Adrenal gland (tissue), 12 donors: Measurements from ENCODE around the gene CAMK2A. TPM values are rescaled to one million over a fixed set of nuclear protein-coding genes. Genes with fewer than 3 reads are reported as not detected.

Experiments used
- DNase-seq, 7 donors: peaks; one replicate each; pipeline ENCODE4 v3.0.0-alpha.2; 2019 to 2020
- H3K27ac ChIP-seq, 5 donors: fragments of 200-600 bp; sonication (generic) in 4 of 5; 1 replicate in 3 of 5; 2 replicates in 2 of 5; pipeline versions ENCODE4 v1.5.1 to v1.8.0; 2016 to 2020; ENCODE audit warnings: mild to moderate bottlenecking in 1 of 5
- H3K27me3 ChIP-seq: fragments of 200-600 bp; 2 replicates; pipeline ENCODE4 v1.8.0; 2021
- H3K36me3 ChIP-seq, 2 donors: fragments of 200-600 bp; replicated peaks in 1 of 2; 1 replicate in 1 of 2; 2 replicates in 1 of 2; pipeline versions ENCODE4 v1.5.1 to v1.8.0; 2018 to 2022
- H3K4me1 ChIP-seq, 2 donors: fragments of 200-600 bp; replicated peaks in 1 of 2; 1 replicate in 1 of 2; 2 replicates in 1 of 2; pipeline versions ENCODE4 v1.5.1 to v1.8.0; 2018 to 2021
- H3K4me3 ChIP-seq, 4 donors: fragments of 200-600 bp; sonication (generic) in 3 of 4; one replicate each; pipeline ENCODE4 v1.5.1; 2016 to 2018
- H3K9me3 ChIP-seq, 3 donors: fragments of 200-600 bp; sonication (generic) in 1 of 3; replicated peaks in 1 of 3; 1 replicate in 2 of 3; 2 replicates in 1 of 3; pipeline versions ENCODE4 v1.5.1 to v1.8.0; 2016 to 2021
- CTCF ChIP-seq, 6 experiments: fragments of 450-650 bp in 4 of 6; fragments of 200-600 bp in 2 of 6; sonication (generic) in 1 of 6; IDR thresholded peaks; 1 replicate in 5 of 6; 2 replicates in 1 of 6; pipeline versions ENCODE4 v1.5.1 to v1.8.0; 2016 to 2021; ENCODE audit warnings: antibody characterized with exemption in 6 of 6, mild to moderate bottlenecking in 2 of 6, moderate library complexity in 1 of 6
- POLR2A ChIP-seq, 2 donors: fragments of 450-650 bp; IDR thresholded peaks; one replicate each; pipeline ENCODE4 v1.6.1; 2017; ENCODE audit warnings: antibody characterized with exemption in 2 of 2, mild to moderate bottlenecking in 2 of 2, moderate library complexity in 1 of 2
- WGBS, 4 donors: extraction: QIAGEN DNeasy Blood & Tissue Kit in 2 of 4; methylation state at CpG; one replicate each; pipeline versions ENCODE4 v1.1.5 to v1.1.7; 2013 to 2017; 5-methylcytosine and 5-hydroxymethylcytosine counted together
- intact Hi-C, 2 donors: fragments of 100-400 bp; cut with DNase I; formaldehyde crosslinking; loops; one replicate each; pipeline versions ENCODE4 v1.14.1 to v1.15.0; 2022 to 2023
- polyA plus RNA-seq, 3 donors: library from polyadenylated mRNA; stranded (reverse); fragments of 200-250 nt in 2 of 3; fragments of 350-450 nt in 1 of 3; fragmentation: Illumina TruSeq in 1 of 3; extraction: RNeasy Lipid Tissue Mini Kit (QIAGEN cat#74804) in 1 of 3; gene quantifications; one replicate each; pipeline ENCODE4 v1.2.3, GENCODE V29; 2013 to 2014
- total RNA-seq, 9 donors: library from RNA; depleted of rRNA in 4 of 9; stranded (reverse); fragments of >200 nt in 4 of 9; fragments of 120-200 nt in 1 of 9; fragmentation: NEBNext Ultra II Directional in 1 of 9; extraction: Animal tissue kit (Norgen Biotek cat#: 25700) in 1 of 9; gene quantifications; one replicate each; pipeline versions ENCODE4 v1.1.0 to v1.2.4, GENCODE V29; 2013 to 2023
- donor health status: healthy with polysubstance abuse.
- donor health status: Bipolar disorder and iron deficiency.
- donor health status: DM: yes; HTN: yes; CAD: no.
- donor health status: DM: no; HTN: no; CAD: no.
- donor health status: DM: no; HTN: no; CAD: no.
- donor health status: DM: yes; HTN: yes; CAD: no.

CAMK2A gene
- total and polyA plus RNA-seq, 12 donors, result 0.23 to 1.3 (median 0.64) TPM; not detected in 3

GRCh38 chr5:150295741-150296486 is 6.3 kb upstream of the CAMK2A start:
- H3K9me3 ChIP-seq, result no peaks in the 10 kb centered on the region
- H3K4me3 ChIP-seq, result no peak overlapping the region
- no peaks in the 10 kb centered on the region for H3K36me3 ChIP-seq
- intact Hi-C loops, result no loop called here
- no peak for DNase-seq
- no peak overlapping the region for H3K27ac ChIP-seq
- WGBS, 4 donors, result 93 to 95% (median 93%) methylated on average over 14 to 17 of the region's 17 CpGs
- TF ChIP-seq POLR2A (IDR thresholded peaks at IDR 0.05) (no peak), CTCF (IDR thresholded peaks at IDR 0.05) (no peak)
- H3K4me1 ChIP-seq, result no peaks in the 10 kb centered on the region
- no peaks in the 10 kb centered on the region for H3K27me3 ChIP-seq

GRCh38 chr5:150295172-150295634 is 5.6 kb upstream of the CAMK2A start:
- no peaks in the 10 kb centered on the region for H3K27me3 ChIP-seq
- no peak overlapping the region for H3K4me3 ChIP-seq
- 53 to 70% (median 54%) methylated on average over 2 to 10 of the region's 10 CpGs for WGBS, 4 donors
- DNase-seq, result peak; percentile 58 to 81 (median 74)
- H3K9me3 ChIP-seq, result no peaks in the 10 kb centered on the region
- no peak for TF ChIP-seq POLR2A (IDR thresholded peaks at IDR 0.05)
- no peak for TF ChIP-seq CTCF (IDR thresholded peaks at IDR 0.05)
- H3K27ac ChIP-seq, result peak overlapping the region in 1 of 5 donors; percentile 40
- intact Hi-C loops, result no loop called here
- no peaks in the 10 kb centered on the region for H3K36me3 ChIP-seq
- no peaks in the 10 kb centered on the region for H3K4me1 ChIP-seq

GRCh38 chr5:150294551-150295071 is 5.0 kb upstream of the CAMK2A start:
- intact Hi-C loops, result no loop called here
- Histone ChIP-seq H3K36me3 (no peaks in the 10 kb centered on the region), H3K4me1 (no peaks in the 10 kb centered on the region), H3K9me3 (no peaks in the 10 kb centered on the region), H3K27me3 (no peaks in the 10 kb centered on the region), H3K4me3 (no peak overlapping the region), H3K27ac (no peak overlapping the region)
- no peak for TF ChIP-seq CTCF (IDR thresholded peaks at IDR 0.05)
- TF ChIP-seq POLR2A (IDR thresholded peaks at IDR 0.05), result no peak
- 93 to 100% (median 97%) methylated on average over 5 to 10 of the region's 10 CpGs for WGBS, 4 donors
- no peak for DNase-seq

GRCh38 chr5:150293091-150293941 is 3.7 kb upstream of the CAMK2A start:
- TF ChIP-seq CTCF (IDR thresholded peaks at IDR 0.05) (no peak), POLR2A (IDR thresholded peaks at IDR 0.05) (no peak)
- Histone ChIP-seq H3K9me3 (no peaks in the 10 kb centered on the region), H3K27ac (no peak overlapping the region), H3K4me1 (no peaks in the 10 kb centered on the region), H3K4me3 (no peak overlapping the region), H3K27me3 (no peaks in the 10 kb centered on the region), H3K36me3 (no peaks in the 10 kb centered on the region)
- intact Hi-C loops, result no loop called here
- 81 to 89% (median 87%) methylated on average over 8 to 19 of the region's 19 CpGs for WGBS, 4 donors
- DNase-seq, result no peak
